ENCODE results near the gene PDE4D.
"Not testable (repeated sequence)": the region's sequence is repeated elsewhere in the genome, so short reads cannot be mapped to it uniquely, and the experiment has no call there.

PDE4D gene

DNA sequence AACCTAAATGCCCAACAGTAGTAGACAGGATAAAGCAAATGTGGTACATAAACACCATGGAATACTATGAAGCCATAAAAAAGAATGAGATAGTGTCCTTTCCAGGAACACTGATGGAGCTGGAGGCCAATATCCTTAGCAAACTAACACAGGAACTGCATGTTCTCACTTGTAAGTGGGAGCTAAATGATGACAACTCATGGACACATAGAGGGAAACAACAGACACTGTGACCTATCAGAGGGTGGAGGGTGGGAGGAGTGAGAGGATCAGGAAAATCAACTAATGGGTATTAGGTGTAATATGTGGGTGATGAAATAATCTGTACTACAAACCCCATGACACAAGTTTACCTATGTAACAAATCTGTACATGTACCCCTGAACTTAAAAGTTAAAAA, 805.0 kb downstream of the PDE4D start:
- no peak for DNase-seq

DNA sequence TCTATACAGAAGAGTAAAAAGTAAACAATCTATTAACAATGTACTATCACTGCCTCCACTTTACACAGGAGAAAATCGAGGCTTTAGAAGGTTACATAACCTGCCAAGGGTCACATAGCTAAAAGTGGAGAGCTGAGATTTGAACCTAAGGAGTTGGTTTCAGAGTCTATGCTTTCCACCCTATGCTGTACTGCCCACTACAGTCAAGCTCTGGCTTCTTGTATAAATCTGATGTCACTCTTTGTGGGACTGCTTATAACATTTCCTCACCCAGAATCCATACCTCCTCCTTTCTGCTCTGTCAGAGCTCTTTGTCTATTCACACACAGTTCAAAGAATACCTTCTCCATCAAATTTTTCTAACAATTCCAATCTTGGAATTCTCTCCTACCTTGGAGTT, 807.5 kb downstream of the PDE4D start:
- no peak for DNase-seq

DNA sequence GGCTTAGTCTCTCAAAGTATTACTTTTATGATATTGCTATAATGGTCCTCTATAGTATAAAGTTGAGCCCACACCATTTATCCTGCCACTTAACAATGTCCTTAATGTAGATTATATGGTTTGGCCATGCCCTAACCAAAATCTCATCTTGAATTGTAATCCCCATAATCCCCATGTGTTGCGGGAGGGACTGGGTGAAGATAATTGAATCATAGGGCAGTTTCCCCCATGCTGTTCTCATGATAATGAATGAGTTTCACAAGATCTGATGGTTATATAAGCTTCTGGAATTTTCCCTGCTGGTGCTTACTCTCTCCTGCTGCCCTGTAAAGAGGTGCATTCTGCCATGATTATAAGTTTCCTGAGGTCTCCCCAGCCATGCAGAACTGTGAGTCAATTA, 811.8 kb downstream of the PDE4D start:
- no peak for DNase-seq

DNA sequence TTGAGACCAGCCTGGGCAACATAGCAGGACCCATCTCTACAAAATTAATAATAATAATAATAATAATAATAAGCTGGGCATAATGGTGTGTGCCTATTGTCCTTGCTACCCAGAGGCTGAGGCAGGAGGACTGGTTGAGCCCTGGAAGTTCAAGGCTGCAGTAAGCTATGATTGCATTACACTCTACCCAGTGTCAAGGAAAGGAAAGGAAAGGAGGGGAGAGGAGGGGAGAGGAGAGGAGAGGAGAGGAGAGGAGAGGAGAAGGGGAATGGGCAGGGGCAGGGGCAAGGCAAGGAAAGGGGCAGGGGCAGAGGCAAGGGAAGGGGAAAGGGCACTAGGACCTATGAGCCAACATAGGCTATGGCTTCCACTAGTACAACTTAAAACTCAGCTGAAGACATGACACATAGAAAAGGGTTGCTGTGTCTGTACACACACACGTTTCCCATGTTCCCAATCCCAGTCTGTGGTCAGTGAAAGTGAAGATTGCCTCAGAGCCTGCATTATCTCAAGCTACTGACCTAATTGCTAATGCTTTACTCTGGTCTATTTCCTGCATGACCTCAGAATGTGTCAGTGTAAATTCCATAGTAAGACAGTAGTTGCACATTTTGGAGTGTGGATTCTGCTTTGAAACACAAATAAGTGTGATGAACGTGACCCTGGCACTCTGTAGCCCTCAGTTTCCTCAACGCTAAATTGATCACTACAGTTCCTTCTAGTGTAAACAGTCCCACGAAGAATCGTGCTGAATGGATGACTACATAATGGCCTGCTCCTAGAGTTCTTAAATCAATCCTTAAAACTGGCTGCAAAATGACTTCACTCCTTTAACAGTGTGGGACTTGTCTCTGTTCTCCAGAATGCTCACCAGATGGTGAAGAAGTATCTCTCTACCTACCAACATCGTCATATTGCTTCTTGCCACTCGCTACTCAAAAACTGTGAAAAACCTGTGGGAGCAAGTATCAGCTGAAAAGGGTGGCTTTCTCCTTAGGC, 813.6 kb downstream of the PDE4D start:
- DNase-seq, result no peak

DNA sequence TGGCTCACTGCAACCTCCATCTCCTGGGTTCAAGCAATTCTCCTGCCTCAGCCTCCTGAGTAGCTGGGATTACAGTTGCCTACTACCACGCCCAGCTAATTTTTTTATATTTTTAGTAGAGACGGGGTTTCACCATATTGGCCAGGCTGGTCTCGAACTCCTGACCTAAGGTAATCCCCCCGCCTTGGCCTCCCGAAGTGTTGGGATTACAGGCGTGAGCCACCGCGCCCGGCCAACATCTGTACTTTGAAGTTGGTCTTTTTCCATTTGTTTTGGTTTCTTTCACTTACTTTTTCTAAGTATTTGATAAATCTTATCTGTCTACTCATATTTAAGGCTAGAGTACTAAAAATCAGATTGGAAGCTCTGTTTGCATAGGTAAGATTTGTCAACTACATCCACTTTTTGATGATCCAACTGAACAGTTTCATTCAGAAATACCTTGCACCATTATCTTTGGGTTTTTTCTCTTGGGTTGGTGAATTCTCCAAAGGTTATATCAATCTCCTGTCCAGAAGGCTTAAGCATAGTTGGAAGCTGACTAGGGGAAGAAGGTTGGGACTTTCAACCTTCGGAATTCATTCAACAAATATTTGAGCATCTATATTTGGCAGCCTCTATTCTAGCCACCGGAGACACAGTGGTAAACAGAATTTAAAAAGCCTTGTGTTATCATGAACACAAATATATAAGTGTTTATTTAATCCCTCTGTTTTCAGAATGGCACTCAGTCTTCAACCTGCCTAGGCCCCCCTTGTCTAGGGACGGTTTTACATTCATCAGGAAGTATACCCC, 821.6 kb downstream of the PDE4D start:
- DNase-seq, result no peak

DNA sequence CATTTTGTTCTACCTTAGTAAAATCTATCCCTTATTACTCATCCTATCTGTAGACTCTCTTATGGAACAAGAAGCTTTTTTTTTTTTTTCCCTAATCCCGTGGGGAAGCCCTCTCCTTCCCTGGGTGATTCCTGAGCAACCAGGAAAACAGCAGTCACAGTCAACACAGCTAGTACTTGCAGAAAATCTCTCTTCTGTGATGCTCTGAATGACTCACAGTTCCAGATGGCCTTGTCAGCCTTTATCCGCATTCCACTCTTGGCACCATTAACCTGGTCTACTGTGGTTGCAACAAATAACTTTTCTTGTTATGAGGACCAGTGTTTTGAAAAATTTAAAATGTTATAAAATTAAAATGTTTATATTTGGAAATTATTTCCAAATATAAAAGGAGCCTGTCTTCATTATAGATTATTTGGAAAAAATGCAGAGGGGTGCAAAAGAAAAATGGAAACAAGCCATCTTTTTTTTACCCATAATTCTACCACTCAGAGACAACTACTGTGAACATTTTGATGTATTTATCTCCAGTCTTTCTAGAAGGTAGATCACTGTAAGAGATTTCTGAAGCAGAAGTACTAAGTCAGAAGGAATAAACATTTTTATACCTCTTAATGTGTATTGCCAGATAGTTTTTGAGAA, 824.0 kb downstream of the PDE4D start:
- DNase-seq, result no peak

DNA sequence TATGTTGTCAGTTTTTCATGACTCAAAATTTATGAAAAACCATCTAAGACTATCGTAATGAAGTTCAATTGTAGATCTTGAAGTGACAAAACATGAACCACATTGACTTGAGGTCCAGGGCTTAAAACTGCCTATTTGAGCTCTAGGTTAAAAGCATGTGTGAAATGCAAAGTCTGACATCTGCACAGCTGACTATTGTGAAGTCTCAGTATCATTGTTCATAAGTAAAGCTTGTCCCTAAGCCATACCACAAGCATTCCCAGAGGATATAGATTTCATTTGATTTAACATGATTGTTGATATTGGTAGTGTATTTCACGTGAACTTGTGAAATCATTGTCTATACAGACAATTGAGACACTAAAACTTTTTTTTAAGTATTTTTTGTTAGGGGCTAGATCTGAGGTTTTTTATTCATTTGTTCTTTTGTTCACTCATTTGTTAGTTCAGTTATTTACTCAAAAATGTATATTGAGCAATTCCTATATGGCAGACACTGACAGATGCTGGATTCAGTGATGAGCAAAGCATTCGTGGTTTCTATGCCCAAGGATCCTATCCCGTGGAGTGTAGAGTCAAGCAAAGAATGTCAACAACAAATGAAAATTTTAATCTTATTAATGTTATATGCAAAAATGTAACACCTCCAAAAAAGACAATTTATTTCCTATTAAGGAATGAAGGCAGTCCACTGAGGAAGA, 825.4 kb downstream of the PDE4D start:
- no peak for DNase-seq

DNA sequence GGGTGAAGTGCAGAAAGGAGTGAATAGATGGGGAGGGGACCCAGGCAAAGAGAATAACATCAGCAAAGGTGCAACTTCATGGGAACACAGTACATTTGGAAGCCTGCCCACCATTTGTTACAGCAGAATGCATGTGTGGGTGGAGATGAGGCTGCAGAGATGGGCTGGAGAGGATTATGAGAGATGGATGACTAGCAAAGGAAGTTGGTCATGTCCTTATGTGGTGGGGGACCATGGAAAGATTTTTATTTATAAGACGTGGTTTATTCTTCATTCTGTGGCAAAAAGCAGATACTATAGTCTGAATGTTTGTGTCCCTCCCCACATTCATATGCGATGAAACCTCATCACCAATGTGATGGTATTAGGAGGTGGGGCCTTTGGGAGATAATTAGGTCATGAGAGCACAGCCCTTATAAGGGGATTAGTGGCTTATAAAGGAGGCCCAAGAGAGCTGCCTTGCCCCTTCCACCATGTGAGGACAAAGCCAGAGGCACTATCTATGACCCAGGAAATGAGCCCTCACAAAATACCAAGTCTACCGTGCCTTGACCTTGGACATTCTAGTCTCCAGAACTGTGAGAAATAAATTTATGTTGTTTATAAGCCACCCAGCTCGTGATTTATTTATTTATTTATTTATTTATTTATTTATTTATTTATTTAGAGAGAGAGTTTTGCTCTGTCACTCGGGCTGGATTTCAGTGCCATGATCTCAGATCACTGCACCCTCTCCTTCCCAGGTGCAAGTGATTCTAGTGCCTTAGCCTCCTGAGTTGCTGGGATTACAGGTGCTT, 827.0 kb downstream of the PDE4D start:
- DNase-seq, result no peak

DNA sequence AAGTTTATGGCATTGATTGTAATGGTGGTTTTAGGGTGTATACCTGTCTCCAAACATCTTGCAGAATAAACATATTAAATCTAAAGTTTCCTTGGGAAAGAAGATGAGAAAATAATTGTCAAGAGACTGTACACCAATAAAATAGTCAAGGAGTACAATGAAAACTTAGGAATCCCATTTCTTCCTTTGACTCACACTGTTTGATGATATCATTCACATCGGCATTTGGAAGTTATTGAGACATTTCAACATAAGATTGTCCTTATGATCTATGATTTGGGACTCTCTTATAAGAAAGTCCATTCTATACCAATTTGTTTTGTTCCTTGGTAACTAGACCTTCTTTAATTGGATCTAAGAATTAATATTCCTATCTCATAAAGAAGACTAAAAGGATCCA, 828.0 kb downstream of the PDE4D start:
- DNase-seq, result no peak

- DNase-seq, result no peak
Measured at GRCh38 chr5:59064293-59064692, 829.2 kb downstream of the PDE4D start.

DNA sequence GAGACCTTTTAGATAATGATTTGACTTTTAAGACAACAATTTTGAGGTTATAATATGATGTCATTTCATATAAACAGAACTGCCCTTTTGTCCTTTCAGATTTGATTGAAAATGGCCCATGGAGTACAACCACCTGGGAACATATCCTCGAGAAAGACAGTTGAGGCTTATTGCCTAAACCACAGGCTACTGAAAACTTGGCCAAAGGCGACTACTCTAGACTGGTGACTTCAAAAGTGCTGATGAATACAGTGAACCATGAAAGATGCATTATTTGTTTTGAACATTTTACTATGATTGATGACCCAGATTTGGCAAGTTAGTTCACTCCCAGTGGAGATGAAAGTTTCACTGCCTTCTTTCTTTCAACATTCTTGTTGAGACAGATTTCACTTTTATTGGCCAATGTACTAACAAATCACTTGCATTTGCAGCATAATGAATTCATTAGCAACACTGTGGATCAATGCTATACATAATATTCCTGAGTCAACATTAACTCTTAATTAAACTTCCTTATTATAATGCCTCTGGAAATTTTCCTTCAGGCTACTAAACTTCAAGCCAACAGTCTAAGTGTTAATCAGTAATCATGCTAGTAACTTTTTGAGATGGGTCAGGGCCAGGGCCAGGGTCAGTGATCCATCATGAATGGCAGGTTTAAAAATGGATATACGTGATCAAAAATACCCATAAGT, 830.4 kb downstream of the PDE4D start:
- DNase-seq, result no peak

- DNase-seq, result no peak
Measured at GRCh38 chr5:59061377-59061776, 832.1 kb downstream of the PDE4D start.

- DNase-seq, result no peak
Measured at GRCh38 chr5:59058969-59059687, 834.4 kb downstream of the PDE4D start.

GRCh38 chr5:59058237-59058636, 835.3 kb downstream of the PDE4D start:
- DNase-seq, result no peak

DNA sequence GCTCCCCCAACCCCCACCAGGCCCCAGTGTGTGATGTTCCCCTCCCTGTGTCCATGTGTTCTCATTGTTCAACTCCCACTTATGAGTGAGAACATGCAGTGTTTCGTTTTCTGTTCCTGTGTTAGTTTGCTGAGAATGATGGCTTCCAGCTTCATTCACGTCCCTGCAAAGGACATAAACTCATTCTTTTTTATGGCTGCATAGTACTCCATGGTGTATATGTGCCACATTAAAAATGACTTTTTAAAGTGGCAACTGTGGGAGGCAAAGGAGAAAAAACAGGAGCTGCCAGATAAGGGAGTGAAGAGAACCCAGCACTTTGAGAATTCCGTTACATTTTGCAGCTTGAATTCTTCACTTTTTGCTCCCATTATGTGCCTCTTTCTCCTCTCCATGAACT, 836.9 kb downstream of the PDE4D start:
- not testable (repeated sequence) for DNase-seq

- no peak for DNase-seq
Measured at GRCh38 chr5:59055745-59056448, 837.6 kb downstream of the PDE4D start.

DNA sequence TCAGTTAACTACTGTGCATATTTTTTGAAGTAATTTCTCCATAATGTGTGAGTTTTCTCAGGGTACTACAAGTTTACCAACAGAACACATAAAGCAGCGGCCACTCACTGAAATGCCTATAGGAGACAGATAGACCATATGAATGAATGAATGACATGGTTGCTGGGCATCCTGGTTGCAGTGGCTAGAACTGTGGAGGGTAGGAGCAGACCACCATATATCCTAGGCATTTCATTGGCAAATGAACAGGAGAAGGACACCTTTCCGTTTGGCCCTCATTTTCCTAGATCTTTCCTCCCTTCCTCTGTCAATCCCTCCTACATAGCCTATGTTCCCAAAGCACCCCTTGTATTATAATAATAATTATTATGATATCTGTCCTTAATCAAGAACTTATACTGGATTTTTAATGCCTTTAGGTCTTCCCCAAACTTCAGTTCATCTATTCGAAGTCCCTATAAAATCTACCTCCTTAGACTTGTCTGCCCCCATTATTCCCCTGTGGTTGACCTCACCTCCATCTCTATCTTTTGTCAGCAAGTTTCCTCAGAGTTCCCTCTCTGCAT, 838.5 kb downstream of the PDE4D start:
- no peak for DNase-seq

GRCh38 chr5:59051951-59052350, 841.6 kb downstream of the PDE4D start:
- no peak for DNase-seq

GRCh38 chr5:59049095-59049494, 844.4 kb downstream of the PDE4D start:
- no peak for DNase-seq
